ENCODE data around the gene RABEPK.
A peak's percentile ranks its signal among the peaks of the same experiment; 100 is the strongest.
"Not testable (repeated sequence)": the region's sequence is repeated elsewhere in the genome, so short reads cannot be mapped to it uniquely, and the experiment has no call there.

Gene RABEPK

GRCh38 chr9:125194466-125194865, 5.9 kb upstream of the RABEPK start:
- DNase-seq (ENCODE audit: low spot score): not testable (repeated sequence)

DNA sequence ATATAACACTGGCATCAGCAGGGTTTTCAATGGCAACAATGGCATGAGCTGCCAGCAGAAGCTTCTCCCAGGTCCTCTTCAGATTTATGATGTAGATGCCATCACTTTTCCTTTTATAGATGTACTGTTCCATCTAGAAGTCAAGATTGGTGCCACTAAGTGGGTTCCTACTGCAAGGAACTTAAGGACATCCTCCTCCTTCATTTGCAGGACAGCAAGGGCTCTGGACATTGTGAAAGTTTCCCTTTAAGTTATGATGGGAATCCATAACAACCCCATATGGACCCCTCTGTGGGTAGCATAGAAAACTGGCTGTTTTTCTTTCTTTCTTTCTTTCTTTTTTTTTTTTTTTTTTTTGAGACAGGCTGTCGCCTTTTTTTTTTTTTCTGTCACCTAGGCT, 4.8 kb upstream of the RABEPK start:
- DNase-seq (ENCODE audit: low spot score): not testable (repeated sequence)

DNA sequence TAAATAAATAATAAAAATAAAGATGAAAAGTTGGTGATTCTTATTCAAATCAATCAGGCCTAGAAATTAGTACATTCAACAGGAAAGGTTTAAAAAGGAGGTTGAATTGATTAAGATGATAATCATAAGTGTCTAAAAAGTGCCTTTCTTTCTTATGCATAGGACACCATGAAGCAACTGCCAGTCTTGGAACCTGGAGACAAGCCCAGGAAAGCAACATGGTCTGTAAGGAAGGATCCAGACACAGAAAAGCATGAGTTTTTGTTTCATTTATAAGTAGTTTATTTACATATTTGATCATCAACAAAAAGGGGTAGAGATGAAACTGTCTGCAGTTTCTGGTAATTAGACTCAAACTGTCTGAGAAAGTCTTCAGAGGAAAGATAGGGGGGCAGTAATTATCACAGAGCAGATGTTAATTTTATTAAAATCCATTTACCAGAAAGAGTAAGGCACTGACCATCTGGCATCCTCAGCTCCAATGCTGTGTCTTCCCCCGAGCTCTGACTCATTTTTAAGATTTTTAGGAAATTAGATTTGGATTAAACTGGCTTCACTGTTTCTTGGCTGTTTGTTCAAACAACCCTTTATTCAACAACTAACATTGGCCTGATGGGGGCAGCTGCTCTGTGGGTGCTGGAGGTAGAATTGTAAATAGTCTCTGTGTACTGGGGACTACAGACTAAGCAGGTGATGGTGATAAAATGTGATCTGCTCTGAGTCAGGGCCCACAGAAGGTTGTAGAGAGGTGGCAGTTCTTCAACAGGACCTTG, 2.7 kb downstream of the RABEPK start:
- no peak for DNase-seq (ENCODE audit: low spot score)

DNA sequence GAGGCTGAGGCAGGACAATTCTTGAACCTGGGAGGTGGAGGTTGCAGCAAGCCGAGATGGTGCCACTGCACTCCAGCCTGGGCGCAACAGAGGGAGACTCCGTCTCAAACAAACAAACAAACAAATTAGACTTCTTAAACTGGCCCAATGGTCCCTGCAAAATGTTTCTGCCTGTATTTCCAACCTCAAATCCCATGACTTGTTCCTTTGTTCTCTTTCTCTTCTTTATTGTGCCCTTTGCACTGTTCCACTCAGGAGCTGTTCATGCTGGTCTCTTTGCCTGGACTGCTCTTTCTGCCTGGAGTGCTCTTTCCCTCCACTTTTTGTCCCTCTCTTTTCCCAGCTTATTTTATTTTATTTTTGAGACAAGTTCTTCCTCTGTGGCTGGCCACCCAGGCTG, 4.1 kb downstream of the RABEPK start:
- no peak for DNase-seq (ENCODE audit: low spot score)

GRCh38 chr9:125214186-125214585, 13.8 kb downstream of the RABEPK start:
- no peak for DNase-seq (ENCODE audit: low spot score)

DNA sequence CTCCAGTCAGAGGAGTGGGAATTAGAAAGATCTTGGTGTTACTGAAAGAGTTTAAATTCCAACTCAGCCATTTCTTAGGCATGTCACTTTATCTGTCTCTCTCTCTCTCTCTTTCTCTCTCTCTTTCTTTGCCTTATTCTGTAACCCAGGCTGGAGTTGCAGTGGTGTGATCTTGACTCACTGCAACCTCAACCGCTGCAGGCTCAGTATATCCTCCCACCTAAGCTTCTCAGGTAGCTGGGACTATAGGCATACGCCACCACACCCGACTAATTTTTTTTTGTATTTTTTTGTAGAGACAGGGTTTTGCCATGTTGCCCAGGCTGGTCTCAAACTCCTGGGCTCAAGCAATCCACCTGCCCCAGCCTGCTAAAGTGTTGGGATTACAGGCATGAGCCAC, 18.3 kb downstream of the RABEPK start:
- DNase-seq (ENCODE audit: low spot score): no peak

DNA sequence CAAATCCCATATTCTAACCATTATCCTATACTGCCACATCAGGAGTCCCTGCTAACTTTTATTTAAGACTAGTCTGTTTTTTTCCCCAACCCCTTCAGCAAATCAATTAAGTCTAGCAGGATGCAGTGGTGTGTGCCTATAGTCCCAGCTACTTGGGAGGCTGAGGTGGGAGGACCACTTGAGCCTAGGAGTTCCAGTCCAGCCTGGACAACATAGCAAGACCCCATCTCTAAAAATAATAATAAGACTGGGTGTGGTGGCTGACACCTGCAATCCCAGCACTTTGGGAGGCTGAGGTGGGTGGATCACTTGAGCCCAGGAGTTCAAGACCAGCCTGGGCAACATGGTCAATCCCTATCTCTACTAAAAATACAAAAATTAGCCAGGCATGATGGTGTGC, 24.5 kb downstream of the RABEPK start:
- DNase-seq (ENCODE audit: low spot score): not testable (repeated sequence)

- no peak for DNase-seq (ENCODE audit: low spot score)
Observed at GRCh38 chr9:125227761-125228160, 27.4 kb downstream of the RABEPK start.

GRCh38 chr9:125233678-125234077, 33.3 kb downstream of the RABEPK start:
- DNase-seq (ENCODE audit: low spot score): no peak

- not testable (repeated sequence) for DNase-seq (ENCODE audit: low spot score)
Observed at GRCh38 chr9:125234099-125234498, 33.8 kb downstream of the RABEPK start.

- DNase-seq (ENCODE audit: low spot score): no peak
Observed at GRCh38 chr9:125235804-125236519, 35.6 kb downstream of the RABEPK start.

GRCh38 chr9:125236520-125237159, 36.3 kb downstream of the RABEPK start:
- not testable (repeated sequence) for DNase-seq (ENCODE audit: low spot score)

GRCh38 chr9:125238127-125238914, 38.0 kb downstream of the RABEPK start:
- no peak for DNase-seq (ENCODE audit: low spot score)

DNA sequence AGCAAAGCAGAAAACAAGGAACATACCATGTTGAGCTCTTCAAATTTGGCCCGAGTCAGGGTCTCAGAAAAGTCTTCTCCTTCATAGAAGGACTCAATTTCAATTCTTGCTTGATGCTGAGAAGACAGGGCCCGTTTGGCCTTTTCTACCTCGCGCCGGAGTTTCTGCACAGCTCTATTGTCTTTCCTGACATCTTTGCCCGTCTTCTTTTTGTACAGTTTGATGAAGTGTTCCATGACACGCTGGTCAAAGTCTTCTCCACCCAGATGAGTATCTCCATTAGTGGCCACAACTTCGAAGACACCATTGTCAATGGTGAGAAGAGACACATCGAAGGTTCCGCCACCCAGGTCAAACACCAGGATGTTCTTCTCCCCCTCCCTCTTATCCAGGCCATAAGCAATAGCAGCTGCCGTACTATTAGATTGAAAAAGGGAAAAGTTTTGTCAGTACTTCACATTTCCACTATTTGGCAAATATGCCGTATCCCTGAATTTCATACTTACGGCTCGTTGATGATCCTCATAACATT, 38.6 kb downstream of the RABEPK start:
- no peak for DNase-seq (ENCODE audit: low spot score)

GRCh38 chr9:125239631-125240597, 39.6 kb downstream of the RABEPK start:
- no peak for DNase-seq (ENCODE audit: low spot score)

DNA sequence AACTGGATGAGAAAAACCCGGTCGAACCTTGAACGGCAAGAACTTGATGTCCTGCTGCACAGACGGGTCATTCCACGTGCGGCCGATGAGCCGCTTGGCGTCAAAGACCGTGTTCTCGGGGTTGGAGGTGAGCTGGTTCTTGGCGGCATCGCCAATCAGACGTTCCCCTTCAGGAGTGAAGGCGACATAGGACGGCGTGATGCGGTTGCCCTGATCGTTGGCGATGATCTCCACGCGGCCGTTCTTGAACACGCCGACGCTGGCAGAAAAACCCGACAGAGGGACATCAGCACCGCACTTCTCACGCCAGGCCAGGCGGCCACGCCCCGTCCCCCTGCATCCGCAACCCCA, 40.3 kb downstream of the RABEPK start:
- DNase-seq (ENCODE audit: low spot score): no peak

- peak; percentile 100 for DNase-seq (ENCODE audit: low spot score)
Observed at GRCh38 chr9:125241000-125241862, 40.9 kb downstream of the RABEPK start, which contains the start of gene HSPA5. HSPA5 (minus strand) TSS chr9:125241343; CDS start chr9:125241126, 217 bp downstream.

DNA sequence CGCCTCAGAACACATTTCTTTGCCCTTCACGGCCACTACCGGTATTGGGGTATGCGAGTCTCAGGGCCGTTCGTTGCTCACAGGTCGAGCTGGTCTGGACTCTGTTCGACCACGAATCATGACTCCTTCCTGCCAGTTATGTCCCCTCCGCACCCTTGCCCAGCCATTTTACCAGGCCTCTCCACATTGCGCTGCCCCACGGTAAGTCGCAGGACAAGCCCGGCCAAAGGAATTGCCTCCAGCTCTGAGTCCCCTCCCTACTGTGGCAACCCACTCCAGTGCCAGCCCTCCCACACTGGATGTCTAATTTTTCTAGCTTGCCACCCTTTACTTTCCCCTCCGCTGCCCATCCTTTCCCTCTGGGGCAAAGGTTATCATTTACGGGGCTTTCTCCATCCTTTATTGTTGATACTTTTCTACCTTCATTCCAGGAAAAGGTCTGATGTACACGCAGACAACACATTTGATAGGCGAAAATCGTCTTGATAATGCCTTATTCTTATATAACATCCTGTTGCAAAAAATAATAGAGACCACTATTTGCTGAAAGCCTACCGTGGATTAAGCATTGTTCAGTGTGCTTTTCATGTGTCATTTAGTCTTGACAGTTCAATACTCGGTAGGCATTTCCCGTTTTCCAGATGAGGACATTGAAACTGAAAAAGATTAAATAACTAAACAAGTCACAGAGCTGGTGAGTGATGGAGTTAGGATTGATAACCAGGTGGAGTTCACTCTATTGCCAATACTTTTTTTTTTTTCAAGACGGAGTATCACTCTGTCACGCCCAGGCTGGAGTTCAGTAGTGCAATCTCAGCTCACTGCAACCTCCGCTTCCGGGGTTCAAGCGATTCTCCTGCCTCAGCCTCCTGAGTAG, 41.8 kb downstream of the RABEPK start:
- peak; percentile 21 for DNase-seq (ENCODE audit: low spot score)

- no peak for DNase-seq (ENCODE audit: low spot score)
Observed at GRCh38 chr9:125243792-125244260, 43.5 kb downstream of the RABEPK start.

Data from iPS-NIHi11 (cell line).